ENCODE data around the gene NEDD9.
A peak's percentile ranks its signal among the peaks of the same experiment; 100 is the strongest.

Gene NEDD9

DNA sequence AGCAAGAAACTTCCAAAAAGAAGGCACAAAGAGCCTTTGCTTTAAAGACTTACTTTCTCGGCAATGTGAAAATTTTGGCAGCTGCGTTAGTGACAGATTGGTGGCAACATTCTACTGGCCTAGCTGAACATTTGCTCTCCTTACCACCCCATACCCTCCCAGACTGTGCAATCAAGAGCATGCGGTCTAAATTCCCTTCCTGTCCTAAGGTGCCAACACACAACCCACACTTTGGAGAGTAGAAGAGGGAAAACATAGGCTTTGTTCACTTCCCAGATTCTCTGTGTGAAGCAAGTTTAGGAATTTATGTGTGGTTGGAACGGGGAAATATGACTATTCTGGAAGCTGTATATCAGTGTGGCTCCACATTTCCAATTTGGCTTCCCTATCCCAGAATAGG lies 29.8 kb upstream of the NEDD9 start:
- no peak overlapping the region for H3K4me3 ChIP-seq (ENCODE audit: control insufficient read depth, low read depth, low read length)
- TF ChIP-seq, protein P1, sequence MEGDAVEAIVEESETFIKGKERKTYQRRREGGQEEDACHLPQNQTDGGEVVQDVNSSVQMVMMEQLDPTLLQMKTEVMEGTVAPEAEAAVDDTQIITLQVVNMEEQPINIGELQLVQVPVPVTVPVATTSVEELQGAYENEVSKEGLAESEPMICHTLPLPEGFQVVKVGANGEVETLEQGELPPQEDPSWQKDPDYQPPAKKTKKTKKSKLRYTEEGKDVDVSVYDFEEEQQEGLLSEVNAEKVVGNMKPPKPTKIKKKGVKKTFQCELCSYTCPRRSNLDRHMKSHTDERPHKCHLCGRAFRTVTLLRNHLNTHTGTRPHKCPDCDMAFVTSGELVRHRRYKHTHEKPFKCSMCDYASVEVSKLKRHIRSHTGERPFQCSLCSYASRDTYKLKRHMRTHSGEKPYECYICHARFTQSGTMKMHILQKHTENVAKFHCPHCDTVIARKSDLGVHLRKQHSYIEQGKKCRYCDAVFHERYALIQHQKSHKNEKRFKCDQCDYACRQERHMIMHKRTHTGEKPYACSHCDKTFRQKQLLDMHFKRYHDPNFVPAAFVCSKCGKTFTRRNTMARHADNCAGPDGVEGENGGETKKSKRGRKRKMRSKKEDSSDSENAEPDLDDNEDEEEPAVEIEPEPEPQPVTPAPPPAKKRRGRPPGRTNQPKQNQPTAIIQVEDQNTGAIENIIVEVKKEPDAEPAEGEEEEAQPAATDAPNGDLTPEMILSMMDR (conservative IDR thresholded peaks at IDR 0.05; ENCODE audit: control insufficient read depth, insufficient read depth, low read depth, low read length), result no peak
- no peak for DNase-seq (ENCODE audit: low read depth)

DNA sequence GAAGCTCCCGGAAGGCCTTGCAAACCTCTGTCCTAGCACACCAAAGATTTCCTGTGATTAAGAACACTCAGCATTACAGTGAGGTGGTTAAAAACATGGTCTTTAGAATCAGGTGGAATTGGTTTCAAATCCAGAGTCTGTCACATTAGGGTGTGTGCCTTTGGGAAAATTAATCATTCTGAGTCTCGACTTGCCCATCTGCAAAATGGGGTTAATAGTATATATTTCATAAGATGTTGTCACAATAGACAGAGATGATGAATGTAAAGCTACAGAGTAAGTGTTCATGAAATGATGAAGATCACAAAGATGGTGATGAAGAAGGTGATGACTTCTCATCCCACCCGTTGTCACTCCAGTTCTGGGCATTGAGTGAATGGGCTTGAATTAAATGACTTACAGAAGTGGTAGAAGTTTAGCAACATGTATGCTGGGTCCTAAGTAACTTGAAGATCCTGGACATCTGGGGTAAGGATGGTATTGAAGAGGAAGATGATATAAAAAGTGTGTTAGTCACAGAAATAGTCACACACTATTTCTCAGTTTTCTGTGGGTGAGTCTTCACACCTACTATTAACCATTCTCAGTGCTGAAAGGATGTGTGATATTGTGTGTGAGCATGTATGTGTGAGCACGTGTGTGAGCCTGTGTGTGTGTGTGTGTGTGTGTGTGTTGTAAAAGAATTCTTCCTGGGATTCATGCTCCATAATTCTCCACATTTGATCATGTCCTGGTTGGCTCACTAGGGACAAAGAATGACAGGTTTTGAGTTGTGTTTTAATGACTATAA lies 28.0 kb upstream of the NEDD9 start:
- TF ChIP-seq, protein P1 (conservative IDR thresholded peaks at IDR 0.05; ENCODE audit: control insufficient read depth, insufficient read depth, low read depth, low read length), result no peak
- no peak overlapping the region for H3K4me3 ChIP-seq (ENCODE audit: control insufficient read depth, low read depth, low read length)
- DNase-seq (ENCODE audit: low read depth), result no peak

DNA sequence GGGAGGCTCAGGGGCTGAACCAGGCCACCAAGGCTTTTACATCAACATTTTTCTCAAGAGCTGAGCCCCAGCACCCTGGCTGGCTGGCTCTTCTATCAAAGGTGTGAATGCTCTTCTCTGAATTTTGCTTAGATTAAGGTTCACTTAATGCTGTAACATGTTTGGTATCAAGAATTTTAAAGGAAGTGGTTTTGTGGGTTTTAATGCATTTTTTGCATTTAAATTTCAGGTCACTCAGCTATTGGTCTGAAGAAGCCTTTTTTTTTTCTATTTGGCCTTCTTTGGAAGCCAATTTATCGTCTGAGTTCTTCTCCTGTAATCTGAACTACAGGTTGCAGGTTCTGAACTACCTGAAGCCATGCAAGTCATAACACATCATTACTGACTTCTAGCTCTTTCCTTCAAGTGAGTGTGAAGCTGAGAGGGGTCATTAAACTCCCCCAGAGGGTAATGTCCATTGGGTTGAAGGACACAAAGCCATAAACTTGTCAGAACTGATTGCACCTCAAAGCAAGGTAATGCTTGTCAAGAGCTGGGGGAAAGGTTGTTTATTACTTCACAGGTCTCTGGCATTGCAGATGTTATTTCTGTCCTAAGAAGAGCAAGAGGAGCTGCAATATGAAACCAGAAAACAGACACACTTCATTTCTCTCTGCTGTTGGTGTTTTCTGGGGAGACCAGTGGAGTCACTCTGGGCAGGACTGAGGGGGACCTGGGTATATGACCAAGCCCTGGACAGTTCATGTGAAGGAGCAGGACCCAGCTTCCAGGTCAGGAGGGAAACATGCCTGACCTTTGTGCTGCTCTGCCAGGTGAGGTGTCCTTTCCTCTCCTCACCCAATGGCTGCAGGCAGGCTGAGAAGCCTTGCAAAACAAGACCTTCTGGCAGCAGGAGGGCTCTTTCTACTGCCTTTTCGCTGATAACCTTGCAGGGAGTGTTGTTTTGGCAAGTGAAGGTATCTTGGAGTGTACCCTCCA lies 26.1 kb upstream of the NEDD9 start:
- TF ChIP-seq, protein P1 (conservative IDR thresholded peaks at IDR 0.05; ENCODE audit: control insufficient read depth, insufficient read depth, low read depth, low read length), result no peak
- no peak overlapping the region for H3K4me3 ChIP-seq (ENCODE audit: control insufficient read depth, low read depth, low read length)
- no peak for DNase-seq (ENCODE audit: low read depth)

DNA sequence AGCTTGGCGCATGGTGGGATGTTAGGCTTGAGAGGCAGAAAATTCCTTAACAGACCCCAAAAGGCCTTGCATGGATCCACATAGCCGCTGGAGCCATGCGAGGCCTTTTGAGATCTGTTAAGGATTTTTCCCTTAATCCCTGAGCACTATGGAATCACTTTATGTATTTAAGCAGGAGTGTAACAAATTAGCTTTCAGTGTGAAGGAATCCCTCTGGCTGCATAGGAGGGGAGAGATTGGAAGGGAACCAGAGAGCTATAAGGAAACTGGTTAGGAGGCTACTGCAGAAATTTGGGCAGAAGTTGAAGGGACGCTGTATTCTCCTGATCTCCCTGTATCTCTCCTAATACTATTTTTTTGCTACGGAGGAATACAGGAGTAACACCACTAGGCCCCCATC lies 23.1 kb upstream of the NEDD9 start:
- H3K4me3 ChIP-seq (ENCODE audit: control insufficient read depth, low read depth, low read length), result no peak overlapping the region
- TF ChIP-seq, protein P1 (conservative IDR thresholded peaks at IDR 0.05; ENCODE audit: control insufficient read depth, insufficient read depth, low read depth, low read length), result no peak
- DNase-seq (ENCODE audit: low read depth), result no peak

DNA sequence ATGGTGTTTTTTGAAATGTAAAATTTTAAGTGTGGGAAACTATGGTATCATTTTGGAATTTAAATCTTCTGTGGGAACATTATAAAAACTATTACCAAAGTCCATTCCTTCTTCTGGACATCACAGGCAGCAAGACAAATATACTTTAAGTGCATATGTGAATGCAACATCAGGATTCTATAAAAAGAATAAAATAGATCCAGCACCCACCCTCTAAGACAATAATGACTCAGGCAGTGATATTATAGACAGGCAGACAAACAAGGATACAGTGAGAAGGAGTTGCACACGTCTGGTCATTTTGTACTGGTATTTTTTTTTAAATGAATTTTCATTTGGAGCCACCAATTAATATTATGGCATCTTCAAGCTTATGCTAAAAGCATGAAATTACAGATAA lies 21.1 kb upstream of the NEDD9 start:
- TF ChIP-seq, protein P1 (conservative IDR thresholded peaks at IDR 0.05; ENCODE audit: control insufficient read depth, insufficient read depth, low read depth, low read length), result no peak
- DNase-seq (ENCODE audit: low read depth), result no peak
- H3K4me3 ChIP-seq (ENCODE audit: control insufficient read depth, low read depth, low read length), result no peak overlapping the region

DNA sequence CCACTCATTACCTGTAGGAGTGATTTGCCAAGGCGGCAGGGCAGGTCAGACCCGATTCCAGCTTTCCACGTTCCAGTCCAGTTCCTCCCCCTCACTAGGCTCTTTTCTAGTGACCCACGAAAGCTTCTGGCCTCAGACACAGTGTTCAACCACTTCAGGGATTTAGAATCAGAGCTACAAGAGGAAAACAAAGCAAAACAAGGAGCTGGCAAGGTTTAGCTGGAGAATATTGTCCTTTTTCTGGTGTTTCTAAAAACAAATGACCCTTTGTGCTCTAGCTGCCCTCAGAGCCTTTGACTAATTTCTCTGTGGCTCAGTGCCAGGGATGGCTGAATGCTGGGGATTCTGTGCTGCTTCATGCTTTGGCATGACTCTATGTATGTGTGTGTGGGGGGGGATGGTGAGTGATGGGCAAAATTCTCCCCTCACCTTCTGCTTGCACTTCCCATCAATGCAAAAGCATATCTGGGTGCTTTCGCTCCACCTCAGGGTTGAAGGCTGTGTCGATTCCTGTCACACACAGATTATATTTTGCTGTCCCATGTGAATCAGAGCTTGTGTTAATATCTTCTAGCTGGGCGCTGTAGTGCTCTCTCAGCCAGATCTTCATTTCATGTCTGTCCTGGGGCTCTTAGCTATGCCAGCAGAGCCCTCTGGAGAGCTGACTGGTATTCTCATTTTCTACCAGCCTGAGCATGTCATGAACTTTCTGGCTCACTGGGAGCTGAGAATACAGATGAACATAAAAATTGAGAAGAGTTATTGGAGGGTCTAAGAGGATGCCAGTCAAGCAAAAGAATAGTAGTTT lies 19.3 kb upstream of the NEDD9 start:
- peak; percentile 82 for DNase-seq (ENCODE audit: low read depth)
- TF ChIP-seq, protein P1 (conservative IDR thresholded peaks at IDR 0.05; ENCODE audit: control insufficient read depth, insufficient read depth, low read depth, low read length), result no peak
- no peak overlapping the region for H3K4me3 ChIP-seq (ENCODE audit: control insufficient read depth, low read depth, low read length)
